Omental fat pad (tissue), 4 donors: ENCODE data around the gene RSPH1. TPM values are rescaled to one million over a fixed set of nuclear protein-coding genes. Genes with fewer than 3 reads are reported as not detected.

Experiments
- ATAC-seq: fragments of 150-250 bp; one replicate; pipeline ENCODE4 v1.9.1; 2016; ENCODE audit warnings: mild to moderate bottlenecking, moderate library complexity; ENCODE audit not compliant: low FRiP score
- DNase-seq: peaks from one replicate; pipeline ENCODE4 v3.0.0-alpha.2; 2019; ENCODE audit warnings: low spot score
- CTCF ChIP-seq, 3 donors: fragments of 450-650 bp; IDR thresholded peaks; one replicate each; pipeline ENCODE4 v1.5.1; 2016 to 2017; ENCODE audit warnings: antibody characterized with exemption in 3 of 3, mild to moderate bottlenecking in 3 of 3, moderate library complexity in 2 of 3
- total RNA-seq, 4 donors: library from RNA; depleted of rRNA; stranded (reverse); fragments of >200 nt; gene quantifications; one replicate each; pipeline ENCODE4 v1.1.0, GENCODE V29; 2016

Gene RSPH1
- total RNA-seq, 4 donors from 2014 or later, result 0.31 to 0.37 (median 0.36) TPM; not detected in 1

GRCh38 chr21:42537106-42537742, 41.2 kb upstream of the RSPH1 start:
- ATAC-seq (no peak), DNase-seq (no peak)
- TF ChIP-seq CTCF (IDR thresholded peaks at IDR 0.05), result no peak

- no peak for TF ChIP-seq CTCF (IDR thresholded peaks at IDR 0.05)
- DNase-seq, result no peak
- no peak for ATAC-seq
These were observed 40.6 kb upstream of the RSPH1 start for GRCh38 chr21:42536601-42537000.

GRCh38 chr21:42535602-42536171, 39.7 kb upstream of the RSPH1 start:
- ATAC-seq (no peak), DNase-seq (no peak)
- TF ChIP-seq CTCF (IDR thresholded peaks at IDR 0.05), result no peak

- TF ChIP-seq CTCF (IDR thresholded peaks at IDR 0.05), result no peak
- ATAC-seq, result no peak
- DNase-seq, result no peak
These were observed 38.7 kb upstream of the RSPH1 start for GRCh38 chr21:42534421-42535378.

GRCh38 chr21:42533963-42534355, 37.9 kb upstream of the RSPH1 start:
- DNase-seq (no peak), ATAC-seq (no peak)
- TF ChIP-seq CTCF (IDR thresholded peaks at IDR 0.05), result no peak

- TF ChIP-seq CTCF (IDR thresholded peaks at IDR 0.05), result no peak
- no peak for ATAC-seq
- DNase-seq, result no peak
These were observed 37.4 kb upstream of the RSPH1 start for GRCh38 chr21:42533306-42533962.
